ENCODE data around the gene DCAF6.

Gene DCAF6

GRCh38 chr1:168032029-168032428, 95.5 kb downstream of the DCAF6 start:
- no peak for TF ChIP-seq ZFX (IDR thresholded peaks at IDR 0.05; ENCODE audit: borderline replicate concordance)
- TF ChIP-seq, protein P1, sequence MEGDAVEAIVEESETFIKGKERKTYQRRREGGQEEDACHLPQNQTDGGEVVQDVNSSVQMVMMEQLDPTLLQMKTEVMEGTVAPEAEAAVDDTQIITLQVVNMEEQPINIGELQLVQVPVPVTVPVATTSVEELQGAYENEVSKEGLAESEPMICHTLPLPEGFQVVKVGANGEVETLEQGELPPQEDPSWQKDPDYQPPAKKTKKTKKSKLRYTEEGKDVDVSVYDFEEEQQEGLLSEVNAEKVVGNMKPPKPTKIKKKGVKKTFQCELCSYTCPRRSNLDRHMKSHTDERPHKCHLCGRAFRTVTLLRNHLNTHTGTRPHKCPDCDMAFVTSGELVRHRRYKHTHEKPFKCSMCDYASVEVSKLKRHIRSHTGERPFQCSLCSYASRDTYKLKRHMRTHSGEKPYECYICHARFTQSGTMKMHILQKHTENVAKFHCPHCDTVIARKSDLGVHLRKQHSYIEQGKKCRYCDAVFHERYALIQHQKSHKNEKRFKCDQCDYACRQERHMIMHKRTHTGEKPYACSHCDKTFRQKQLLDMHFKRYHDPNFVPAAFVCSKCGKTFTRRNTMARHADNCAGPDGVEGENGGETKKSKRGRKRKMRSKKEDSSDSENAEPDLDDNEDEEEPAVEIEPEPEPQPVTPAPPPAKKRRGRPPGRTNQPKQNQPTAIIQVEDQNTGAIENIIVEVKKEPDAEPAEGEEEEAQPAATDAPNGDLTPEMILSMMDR (IDR thresholded peaks at IDR 0.05): no peak
- no peak overlapping the region for H3K27ac ChIP-seq

GRCh38 chr1:168035345-168035744, 98.9 kb downstream of the DCAF6 start:
- TF ChIP-seq, protein P1 (IDR thresholded peaks at IDR 0.05): no peak
- no peak for TF ChIP-seq ZFX (IDR thresholded peaks at IDR 0.05; ENCODE audit: borderline replicate concordance)
- H3K27ac ChIP-seq: no peak overlapping the region

DNA sequence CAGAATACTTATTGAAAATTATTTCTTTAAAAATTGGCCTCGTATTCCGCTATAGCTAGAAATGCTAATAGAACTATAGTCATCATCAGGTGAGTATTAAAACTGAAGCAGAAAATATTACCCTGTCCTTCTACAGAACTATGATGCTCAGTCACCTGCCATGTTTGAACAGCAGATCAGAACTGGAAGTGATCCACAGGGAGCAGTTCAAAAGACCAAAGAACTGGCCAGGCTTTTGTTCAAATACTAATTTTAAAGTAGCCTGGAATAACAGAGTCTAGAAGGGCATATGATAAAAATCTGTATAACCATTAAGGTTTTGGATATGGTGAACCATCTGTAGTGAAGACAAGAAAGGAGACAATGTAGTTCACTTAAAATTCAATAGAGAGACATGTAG, 105.9 kb downstream of the DCAF6 start:
- no peak for TF ChIP-seq ZFX (IDR thresholded peaks at IDR 0.05; ENCODE audit: borderline replicate concordance)
- TF ChIP-seq, protein P1 (IDR thresholded peaks at IDR 0.05): no peak
- H3K27ac ChIP-seq: no peak overlapping the region

GRCh38 chr1:168045311-168045710, 108.8 kb downstream of the DCAF6 start:
- no peak for TF ChIP-seq ZFX (IDR thresholded peaks at IDR 0.05; ENCODE audit: borderline replicate concordance)
- TF ChIP-seq, protein P1 (IDR thresholded peaks at IDR 0.05): no peak
- no peak overlapping the region for H3K27ac ChIP-seq

DNA sequence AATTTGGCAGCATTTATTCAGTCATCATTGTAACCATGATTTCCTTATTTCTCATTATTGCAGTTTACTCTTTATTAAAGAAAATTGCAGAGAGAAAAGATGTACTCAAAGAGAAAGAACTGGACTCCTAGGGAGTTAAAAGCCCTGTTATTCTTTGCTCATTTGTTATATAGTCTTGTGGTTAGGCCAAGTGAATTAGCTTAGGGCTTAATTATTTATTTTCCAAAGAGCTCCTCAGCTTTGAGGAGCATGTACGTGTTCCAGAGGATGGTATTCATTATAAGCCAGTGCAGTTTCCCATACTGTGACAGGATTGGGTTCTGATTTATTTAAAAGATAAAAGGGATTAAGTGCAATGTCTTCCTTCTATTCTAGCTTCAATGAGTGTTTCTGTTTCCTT, 113.8 kb downstream of the DCAF6 start:
- TF ChIP-seq ZFX (IDR thresholded peaks at IDR 0.05; ENCODE audit: borderline replicate concordance): no peak
- TF ChIP-seq, protein P1 (IDR thresholded peaks at IDR 0.05): no peak
- H3K27ac ChIP-seq: no peak overlapping the region

- TF ChIP-seq, protein P1 (IDR thresholded peaks at IDR 0.05): no peak
- H3K27ac ChIP-seq: no peak overlapping the region
Measured at GRCh38 chr1:168050880-168051279, 114.4 kb downstream of the DCAF6 start.

DNA sequence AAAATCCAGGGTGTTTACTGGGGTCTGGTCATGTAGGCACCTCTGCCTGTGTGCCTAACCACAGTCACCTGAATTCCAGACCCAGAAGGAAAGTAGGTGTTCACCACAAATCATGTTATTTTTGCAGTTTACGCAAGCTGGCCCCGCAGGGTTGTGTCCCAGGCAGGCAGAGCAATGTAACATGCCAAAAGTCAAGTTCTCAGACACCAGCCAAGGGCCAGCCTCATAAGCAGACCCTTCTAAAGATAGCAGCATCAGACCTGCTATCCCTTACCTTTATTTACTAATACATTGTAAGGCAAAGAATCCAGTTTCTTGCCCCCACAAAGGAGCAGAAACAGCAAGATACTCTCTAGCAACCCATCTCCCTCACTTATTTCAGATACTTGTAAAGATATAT, 117.2 kb downstream of the DCAF6 start:
- no peak overlapping the region for H3K27ac ChIP-seq
- TF ChIP-seq, protein P1 (IDR thresholded peaks at IDR 0.05): no peak
- TF ChIP-seq ZFX (IDR thresholded peaks at IDR 0.05; ENCODE audit: borderline replicate concordance): no peak
